Pancreas (tissue), 10 donors: ENCODE data around the gene ARHGEF40. TPM values are rescaled to one million over a fixed set of nuclear protein-coding genes. Genes with fewer than 3 reads are reported as not detected.
A peak's percentile ranks its signal among the peaks of the same experiment; 100 is the strongest.

Experiments
- ATAC-seq, 4 donors: fragments of 200-7000 bp; cut with Tn5 transposase; one replicate each; pipeline versions ENCODE4 v1.8.0 to v1.9.1; 2020; ENCODE audit warnings: mild to moderate bottlenecking in 4 of 4, moderate library complexity in 4 of 4
- DNase-seq, 6 donors: peaks; one replicate each; pipeline ENCODE4 v3.0.0-alpha.2; 2020
- FAIRE-seq: peaks from 2 replicates; lab custom pipeline; 2012; peaks lifted over from hg19 to GRCh38; lab: Jason Lieb, UNC
- H3K27ac ChIP-seq, 4 donors: fragments of 200-600 bp; sonication (generic); 1 replicate in 3 of 4; 2 replicates in 1 of 4; pipeline versions ENCODE4 v1.5.0 to v1.8.0; 2020
- H3K27me3 ChIP-seq, 4 donors: fragments of 200-600 bp; one replicate each; pipeline ENCODE4 v1.8.0; 2021
- H3K36me3 ChIP-seq, 3 donors: fragments of 200-600 bp; sonication (generic) in 1 of 3; one replicate each; pipeline versions ENCODE4 v1.5.0 to v1.8.0; 2020 to 2021
- H3K4me1 ChIP-seq, 3 donors: fragments of 200-600 bp; one replicate each; pipeline ENCODE4 v1.8.0; 2021
- H3K4me3 ChIP-seq, 4 donors: fragments of 200-600 bp; sonication (generic) in 2 of 4; one replicate each; pipeline versions ENCODE4 v1.5.0 to v1.8.0; 2020 to 2021
- H3K9me3 ChIP-seq, 4 donors: fragments of 200-600 bp; one replicate each; pipeline ENCODE4 v1.8.0; 2021
- whole genome bisulfite sequencing, 2 donors: extraction: QIAGEN DNeasy Blood & Tissue Kit; methylation state at CpG; one replicate each; pipeline ENCODE4 v1.1.7; 2013; 5-methylcytosine and 5-hydroxymethylcytosine counted together
- intact Hi-C, 3 donors: fragments of 100-400 bp; cut with DNase I; formaldehyde crosslinking; loops; one replicate each; pipeline versions ENCODE4 v1.11.1 to v1.14.2; 2022
- polyA plus RNA-seq, 2 donors: library from polyadenylated mRNA; stranded (reverse); fragments of 200-250 nt; gene quantifications; one replicate each; pipeline ENCODE4 v1.2.3, GENCODE V29; 2013
- total RNA-seq, 6 donors: library from RNA; stranded (reverse); fragmentation: NEBNext Ultra II Directional in 4 of 6; extraction: Animal tissue kit (Norgen Biotek cat#: 25700) in 4 of 6; gene quantifications; one replicate each; pipeline versions ENCODE4 v1.2.1 to v1.2.4, GENCODE V29; 2021 to 2023
- TF ChIP-seq, protein P1 (sequence below), 4 donors: fragments of 200-600 bp; sonication (generic) in 3 of 4; IDR thresholded peaks; one replicate each; pipeline versions ENCODE4 v1.5.0 to v1.8.0; 2021; ENCODE audit warnings: antibody characterized with exemption in 4 of 4
- donor health status: healthy with polysubstance abuse.
- donor health status: DM: no; HTN: no; CAD: no; lungs with moderate emphysema.
- donor health status: DM: no; HTN: no; CAD: no.
- donor health status: control.
- donor health status: control.
- donor health status: Bipolar disorder and iron deficiency.
- donor health status: DM: yes; HTN: yes; CAD: no.
- donor health status: DM: no; HTN: no; CAD: no.
- donor health status: DM: no; HTN: no; CAD: no.
- donor health status: DM: yes; HTN: yes; CAD: no.

ARHGEF40 gene
- total and polyA plus RNA-seq, 8 donors = 24.5 to 77.0 (median 43.8) TPM

DNA sequence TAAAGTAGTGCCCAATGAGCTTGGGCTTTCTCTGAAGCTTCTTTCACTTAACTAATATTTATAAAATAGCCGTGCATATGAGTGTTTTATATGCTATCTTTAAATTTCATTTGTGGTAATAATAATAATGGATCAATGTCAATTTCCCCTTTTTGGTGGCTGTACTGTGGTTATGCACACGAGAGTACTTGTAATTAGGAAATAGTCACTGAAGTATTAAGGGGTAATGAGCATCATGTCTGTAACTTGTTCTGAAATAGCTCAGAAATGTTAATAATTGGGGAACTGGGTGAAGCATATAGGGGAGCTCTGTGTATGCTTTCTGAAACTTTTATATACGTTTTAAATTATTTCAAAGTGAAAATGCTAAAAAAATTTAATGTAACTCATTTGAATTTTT lies 19.5 kb upstream of the ARHGEF40 start:
- H3K36me3 ChIP-seq = no peaks in the 10 kb centered on the region

DNA sequence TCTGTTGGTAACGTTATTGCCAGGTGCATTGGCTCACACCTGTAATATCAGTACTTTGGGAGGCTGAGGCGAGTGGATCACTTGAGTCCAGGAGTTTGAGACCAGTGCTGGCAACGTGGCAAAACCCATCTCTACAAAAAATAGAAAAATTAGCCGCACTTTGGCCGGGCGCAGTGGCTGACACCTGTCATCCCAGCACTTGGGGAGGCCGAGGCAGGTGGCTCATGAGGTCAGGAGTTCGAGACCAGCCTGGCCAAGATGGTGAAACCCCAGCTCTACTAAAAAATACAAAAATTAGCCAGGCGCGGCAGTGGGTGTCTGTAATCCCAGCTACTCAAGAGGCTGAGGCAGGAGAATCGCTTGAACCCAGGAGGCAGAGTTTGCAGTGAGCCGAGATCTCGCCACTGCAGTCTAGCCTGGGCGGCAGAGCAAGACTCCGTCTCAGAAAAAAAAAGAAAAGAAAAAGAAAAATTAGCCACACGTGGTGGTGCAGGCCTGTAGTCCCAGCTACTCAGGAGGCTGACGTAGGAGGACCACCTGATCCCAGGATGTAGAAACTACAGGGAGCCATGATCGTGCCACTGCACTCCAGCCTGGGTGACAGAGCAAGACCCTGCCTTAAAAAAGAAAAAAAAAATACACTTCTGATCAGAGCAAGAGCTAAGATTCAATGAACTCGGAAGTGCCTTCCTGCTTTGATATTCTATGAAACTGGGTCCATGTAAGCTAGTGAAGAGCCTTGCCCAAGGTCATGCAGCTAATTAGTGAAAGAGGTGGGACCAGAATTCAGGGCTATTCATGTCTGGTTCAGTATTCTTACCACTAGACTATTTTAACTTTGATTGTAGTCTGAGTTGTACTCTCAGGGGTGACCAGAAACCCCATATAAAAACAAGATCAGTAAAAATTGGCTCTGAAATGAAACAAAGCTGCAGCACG lies 16.7 kb upstream of the ARHGEF40 start:
- no peak for DNase-seq
- Histone ChIP-seq H3K4me1 (peaks cover 12 to 53% (median 32%) of the 10 kb centered on the region in 3 donors), H3K27ac (peak overlapping the region in 2 of 4 donors; percentile 54 to 60), H3K9me3 (no peaks in the 10 kb centered on the region), H3K4me3 (no peak overlapping the region), H3K36me3 (no peaks in the 10 kb centered on the region), H3K27me3 (no peaks in the 10 kb centered on the region)
- 82 to 83% methylated on average over 20 of the region's 20 CpGs for WGBS, 2 donors
- ATAC-seq = peak in 1 of 4 donors; percentile 11
- no peak for FAIRE-seq
- intact Hi-C loops = no loop called here
- TF ChIP-seq, protein P1, sequence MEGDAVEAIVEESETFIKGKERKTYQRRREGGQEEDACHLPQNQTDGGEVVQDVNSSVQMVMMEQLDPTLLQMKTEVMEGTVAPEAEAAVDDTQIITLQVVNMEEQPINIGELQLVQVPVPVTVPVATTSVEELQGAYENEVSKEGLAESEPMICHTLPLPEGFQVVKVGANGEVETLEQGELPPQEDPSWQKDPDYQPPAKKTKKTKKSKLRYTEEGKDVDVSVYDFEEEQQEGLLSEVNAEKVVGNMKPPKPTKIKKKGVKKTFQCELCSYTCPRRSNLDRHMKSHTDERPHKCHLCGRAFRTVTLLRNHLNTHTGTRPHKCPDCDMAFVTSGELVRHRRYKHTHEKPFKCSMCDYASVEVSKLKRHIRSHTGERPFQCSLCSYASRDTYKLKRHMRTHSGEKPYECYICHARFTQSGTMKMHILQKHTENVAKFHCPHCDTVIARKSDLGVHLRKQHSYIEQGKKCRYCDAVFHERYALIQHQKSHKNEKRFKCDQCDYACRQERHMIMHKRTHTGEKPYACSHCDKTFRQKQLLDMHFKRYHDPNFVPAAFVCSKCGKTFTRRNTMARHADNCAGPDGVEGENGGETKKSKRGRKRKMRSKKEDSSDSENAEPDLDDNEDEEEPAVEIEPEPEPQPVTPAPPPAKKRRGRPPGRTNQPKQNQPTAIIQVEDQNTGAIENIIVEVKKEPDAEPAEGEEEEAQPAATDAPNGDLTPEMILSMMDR (IDR thresholded peaks at IDR 0.05) = no peak

More for the DNA sequence above, 19.5 kb upstream of the ARHGEF40 start:
- no peak for ATAC-seq
- TF ChIP-seq, protein P1 (IDR thresholded peaks at IDR 0.05) = no peak
- Histone ChIP-seq H3K27me3 (no peaks in the 10 kb centered on the region), H3K9me3 (no peaks in the 10 kb centered on the region), H3K27ac (no peak overlapping the region), H3K4me3 (no peak overlapping the region), H3K4me1 (peaks cover 12 to 61% (median 27%) of the 10 kb centered on the region in 3 donors)
- FAIRE-seq = no peak
- WGBS, 2 donors = 65 to 67% methylated on average over 3 of the region's 3 CpGs
- intact Hi-C loops = no loop called here
- DNase-seq = no peak

DNA sequence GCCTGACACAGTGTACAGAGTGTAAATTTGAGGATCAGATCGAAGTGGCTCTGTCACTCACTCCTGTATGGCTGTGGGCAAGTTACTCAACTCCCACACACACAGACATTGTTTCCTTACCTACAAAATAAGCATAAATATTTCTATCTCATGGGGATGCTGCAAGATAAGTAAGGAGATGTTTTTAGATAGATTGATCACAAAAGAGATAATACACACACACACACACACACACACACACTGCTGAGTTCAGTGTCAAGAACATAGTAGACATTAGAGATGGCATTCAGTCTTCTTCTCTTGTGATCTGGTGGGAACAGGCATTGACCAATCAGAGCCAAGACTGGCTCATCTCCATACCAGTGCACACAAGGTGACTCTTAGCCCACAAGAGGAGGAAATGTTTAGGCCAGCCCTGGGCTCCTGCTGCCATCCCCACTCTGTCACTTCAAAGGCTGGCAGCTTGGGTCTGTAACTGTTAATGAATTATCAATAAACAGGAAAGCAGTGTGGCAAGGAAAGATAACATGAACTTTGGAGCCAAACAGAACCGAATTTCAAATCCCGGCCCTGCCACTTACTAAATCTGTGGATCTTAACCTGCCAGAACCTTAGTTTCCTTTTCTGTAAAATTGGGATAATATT lies 15.9 kb upstream of the ARHGEF40 start:
- DNase-seq (peak in 3 of 6 donors; percentile 28 to 57 (median 45)), ATAC-seq (peak; percentile 72 to 87 (median 84)), FAIRE-seq (no peak)
- peak overlapping the region in 2 of 4 donors; percentile 54 to 60 for H3K27ac ChIP-seq
- H3K4me3 ChIP-seq = no peak overlapping the region
- 12 to 14% methylated on average over 3 of the region's 3 CpGs for WGBS, 2 donors
- no peaks in the 10 kb centered on the region for H3K36me3 ChIP-seq
- TF ChIP-seq, protein P1 (IDR thresholded peaks at IDR 0.05) = no peak
- no peaks in the 10 kb centered on the region for H3K9me3 ChIP-seq
- intact Hi-C loops = no loop called here
- peaks cover 12 to 45% (median 32%) of the 10 kb centered on the region in 3 donors for H3K4me1 ChIP-seq
- H3K27me3 ChIP-seq = no peaks in the 10 kb centered on the region

DNA sequence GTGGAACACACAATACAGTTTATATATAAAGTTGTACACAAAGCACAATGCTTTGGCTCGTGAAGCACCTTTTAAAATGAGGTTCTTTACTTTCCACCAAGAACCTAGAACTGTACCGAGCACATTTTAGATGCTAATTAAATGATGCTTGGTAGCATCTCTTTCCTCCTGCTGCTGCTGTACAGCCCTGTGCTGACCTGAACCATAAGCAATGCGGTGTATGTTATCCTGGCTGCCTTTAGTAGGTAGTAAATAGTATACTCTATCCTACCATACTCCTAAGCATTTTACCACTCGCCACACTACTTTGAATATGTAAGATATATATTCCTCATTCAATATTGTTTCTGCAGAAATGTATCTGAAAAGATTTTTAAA lies 15.3 kb upstream of the ARHGEF40 start:
- no peak overlapping the region for H3K4me3 ChIP-seq
- H3K27me3 ChIP-seq = no peaks in the 10 kb centered on the region
- peak overlapping the region in 2 of 4 donors; percentile 54 to 60 for H3K27ac ChIP-seq
- H3K4me1 ChIP-seq = peaks cover 12 to 42% (median 32%) of the 10 kb centered on the region in 3 donors
- intact Hi-C loops = no loop called here
- 44 to 52% methylated on average over 4 of the region's 4 CpGs for WGBS, 2 donors
- no peak for ATAC-seq
- no peaks in the 10 kb centered on the region for H3K9me3 ChIP-seq
- no peak for DNase-seq
- FAIRE-seq = no peak
- no peaks in the 10 kb centered on the region for H3K36me3 ChIP-seq
- TF ChIP-seq, protein P1 (IDR thresholded peaks at IDR 0.05) = no peak
